ENCODE results near the gene DGKQ. TPM values are rescaled to one million over a fixed set of nuclear protein-coding genes. Genes with fewer than 3 reads are reported as not detected.
A peak's percentile ranks its signal among the peaks of the same experiment; 100 is the strongest.

Gene DGKQ
- total RNA-seq, 1 experiment from 2014 or later, result 12.4 TPM

DNA sequence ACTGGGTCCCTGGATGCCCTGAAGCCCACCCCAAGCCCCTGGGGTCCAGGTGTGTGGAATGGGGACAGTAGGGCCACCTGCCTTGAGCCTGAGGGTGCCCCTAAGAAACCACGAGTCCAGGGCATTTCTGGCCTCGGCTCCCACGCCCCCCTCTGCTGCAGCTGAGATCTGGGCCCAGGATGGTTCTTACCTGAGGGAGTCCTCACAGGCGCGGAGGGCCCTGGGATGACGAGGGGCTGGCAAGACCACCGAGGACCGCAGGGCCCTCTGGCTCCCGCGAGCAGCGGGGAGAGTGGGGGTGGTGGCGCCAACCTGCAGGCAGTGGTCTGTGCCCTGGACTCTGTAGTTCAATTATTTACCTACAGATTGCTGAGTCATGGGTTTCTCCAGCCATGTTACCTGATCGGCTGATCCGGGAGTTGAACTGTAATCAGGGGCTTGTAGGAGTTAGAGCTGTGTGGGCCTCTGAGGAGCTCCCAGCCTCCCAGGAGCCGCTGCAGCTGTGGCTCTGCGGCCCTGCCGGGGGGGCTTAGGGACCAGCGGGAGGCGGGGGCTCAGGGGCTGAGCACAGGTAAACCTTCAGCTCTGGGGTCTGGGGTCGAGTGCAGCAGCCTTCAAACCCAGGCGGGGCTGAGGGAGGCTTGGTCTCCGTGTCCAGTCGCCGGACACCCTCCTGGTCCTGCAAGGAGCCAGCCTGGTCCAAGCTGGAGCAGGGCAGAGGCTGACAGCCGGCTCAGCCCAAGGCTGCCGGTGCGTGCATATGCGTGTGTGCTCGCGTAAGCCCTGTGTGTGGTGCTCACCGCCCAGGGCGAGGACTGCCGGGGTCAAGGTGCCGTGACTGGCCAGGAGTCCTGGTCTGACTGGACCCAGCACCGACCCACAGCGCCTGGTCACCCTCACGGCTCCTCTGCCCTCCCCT lies 20.0 kb upstream of the DGKQ start, which contains the start of gene SLC26A1:
TSS of gene SLC26A1 (minus strand) at position 294 of the 919 bp plus-strand sequence. CDS start 1,701 bp downstream, outside the sequence.
- H3K23ac ChIP-seq (ENCODE audit: insufficient read length, low read depth, low read length), result no peak within 1 kb of the TSS
- no peak within 1 kb of the TSS for H3K4me3 Mint-ChIP-seq
- H4K5ac ChIP-seq (ENCODE audit: insufficient read length, low read depth, low read length), result no peak within 1 kb of the TSS
- H3K9me3 Mint-ChIP-seq, result no peaks in the 10 kb centered on the region; a peak in 1 of 5 replicates
- no peak within 1 kb of the TSS for H2BK5ac ChIP-seq (ENCODE audit: insufficient read length, low read length)
- H3K4me1 Mint-ChIP-seq, result 0 out of 4 replicates have a peak, but pooled peaks cover 0 to 2% of the 10 kb centered on the region in 2 experiments
- H2BK15ac ChIP-seq (ENCODE audit: low read depth, low read length), result no peak within 1 kb of the TSS
- no peaks in the 10 kb centered on the region for H3K79me1 ChIP-seq (ENCODE audit: insufficient read depth, low read depth, low read length, poor library complexity, severe bottlenecking)
- H3K4ac ChIP-seq (ENCODE audit: low read depth, low read length), result no peak within 1 kb of the TSS
- H2BK120ac ChIP-seq (ENCODE audit: low read depth, low read length, poor library complexity, severe bottlenecking), result no peak within 1 kb of the TSS
- no peak within 1 kb of the TSS for H2AK5ac ChIP-seq (ENCODE audit: insufficient read length, low read length)
- H3K14ac ChIP-seq (ENCODE audit: insufficient read depth, low read length), result peak within 1 kb of the TSS; percentile 24; the same call in 1 of the 2 replicates
- no peaks in the 10 kb centered on the region for H3K4me1 ChIP-seq (ENCODE audit: insufficient read depth, low read length)
- H3K27me3 Mint-ChIP-seq (ENCODE audit: low read depth), result peaks cover 32% of the 10 kb centered on the region
- no peak within 1 kb of the TSS for H3T11ph ChIP-seq (ENCODE audit: low read length)
- DNase-seq, result no peak
- no peaks in the 10 kb centered on the region for H3K79me2 ChIP-seq (ENCODE audit: insufficient read depth, low read length)
- H3K18ac ChIP-seq (ENCODE audit: insufficient read length, low read depth, low read length), result no peak within 1 kb of the TSS
- no peak within 1 kb of the TSS for H2BK12ac ChIP-seq (ENCODE audit: insufficient read length, low read depth, low read length)
- H3K27ac ChIP-seq (ENCODE audit: insufficient read length, low read depth, low read length), result no peak within 1 kb of the TSS
- H3K27ac Mint-ChIP-seq, result no peak within 1 kb of the TSS; a peak in 1 of 7 replicates
- no peak within 1 kb of the TSS for H3K4me2 ChIP-seq (ENCODE audit: insufficient read depth, insufficient read length, low read length)
- H3K36me3 Mint-ChIP-seq (ENCODE audit: insufficient read depth in 1 of 3, low read depth in 3 of 3), result no peaks in the 10 kb centered on the region
- H4K91ac ChIP-seq (ENCODE audit: insufficient read length, low read depth, low read length), result no peak within 1 kb of the TSS
- no peak within 1 kb of the TSS for H2BK20ac ChIP-seq (ENCODE audit: low read depth, low read length, poor library complexity, severe bottlenecking)
- no peak within 1 kb of the TSS for H4K8ac ChIP-seq (replicated peaks; ENCODE audit: insufficient read length, low read depth, low read length)
- no CpG with 5 or more reads among the region's 37 CpGs for WGBS (ENCODE audit: extremely low coverage, insufficient read length, low lambda C conversion rate)
- no peak within 1 kb of the TSS for H3K9ac ChIP-seq (ENCODE audit: extremely low read depth, insufficient read length, low read length)
- TF ChIP-seq, protein P1, sequence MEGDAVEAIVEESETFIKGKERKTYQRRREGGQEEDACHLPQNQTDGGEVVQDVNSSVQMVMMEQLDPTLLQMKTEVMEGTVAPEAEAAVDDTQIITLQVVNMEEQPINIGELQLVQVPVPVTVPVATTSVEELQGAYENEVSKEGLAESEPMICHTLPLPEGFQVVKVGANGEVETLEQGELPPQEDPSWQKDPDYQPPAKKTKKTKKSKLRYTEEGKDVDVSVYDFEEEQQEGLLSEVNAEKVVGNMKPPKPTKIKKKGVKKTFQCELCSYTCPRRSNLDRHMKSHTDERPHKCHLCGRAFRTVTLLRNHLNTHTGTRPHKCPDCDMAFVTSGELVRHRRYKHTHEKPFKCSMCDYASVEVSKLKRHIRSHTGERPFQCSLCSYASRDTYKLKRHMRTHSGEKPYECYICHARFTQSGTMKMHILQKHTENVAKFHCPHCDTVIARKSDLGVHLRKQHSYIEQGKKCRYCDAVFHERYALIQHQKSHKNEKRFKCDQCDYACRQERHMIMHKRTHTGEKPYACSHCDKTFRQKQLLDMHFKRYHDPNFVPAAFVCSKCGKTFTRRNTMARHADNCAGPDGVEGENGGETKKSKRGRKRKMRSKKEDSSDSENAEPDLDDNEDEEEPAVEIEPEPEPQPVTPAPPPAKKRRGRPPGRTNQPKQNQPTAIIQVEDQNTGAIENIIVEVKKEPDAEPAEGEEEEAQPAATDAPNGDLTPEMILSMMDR (conservative IDR thresholded peaks at IDR 0.05), result no peak
- H3K23me2 ChIP-seq (ENCODE audit: insufficient read length, low read depth, low read length, poor library complexity, severe bottlenecking), result peaks cover 3% of the 10 kb centered on the region
- peaks cover 15% of the 10 kb centered on the region; the same call in 1 of the 2 replicates for H3K27me3 ChIP-seq (ENCODE audit: insufficient read depth, low read length)
- no peak within 1 kb of the TSS for H3K56ac ChIP-seq (ENCODE audit: insufficient read length, low read depth, low read length)
- no peaks in the 10 kb centered on the region for H3K9me3 ChIP-seq (ENCODE audit: control insufficient read depth, low read depth, low read length)
- H2AFZ ChIP-seq (ENCODE audit: low read length), result no peak within 1 kb of the TSS
- H4K20me1 ChIP-seq (ENCODE audit: control insufficient read depth, insufficient read depth, insufficient read length), result no peaks in the 10 kb centered on the region

All from H9 (cell line).